ENCODE results near the gene IL17C.

GRCh38 chr16:88606148-88606757 lies 32.1 kb upstream of the IL17C start:
- TF ChIP-seq CTCF (IDR thresholded peaks at IDR 0.05; ENCODE audit: insufficient read depth, low read length, poor library complexity, severe bottlenecking) (no peak), EZH2phosphoT487 (conservative IDR thresholded peaks at IDR 0.05; ENCODE audit: low read length) (no peak)

All from SU-DHL-6 (cell line).